ENCODE results near the gene LEMD2. TPM values are rescaled to one million over a fixed set of nuclear protein-coding genes. Genes with fewer than 3 reads are reported as not detected.

LEMD2 gene
- total RNA-seq, 1 experiment from 2014 or later, result 43.9 TPM

DNA sequence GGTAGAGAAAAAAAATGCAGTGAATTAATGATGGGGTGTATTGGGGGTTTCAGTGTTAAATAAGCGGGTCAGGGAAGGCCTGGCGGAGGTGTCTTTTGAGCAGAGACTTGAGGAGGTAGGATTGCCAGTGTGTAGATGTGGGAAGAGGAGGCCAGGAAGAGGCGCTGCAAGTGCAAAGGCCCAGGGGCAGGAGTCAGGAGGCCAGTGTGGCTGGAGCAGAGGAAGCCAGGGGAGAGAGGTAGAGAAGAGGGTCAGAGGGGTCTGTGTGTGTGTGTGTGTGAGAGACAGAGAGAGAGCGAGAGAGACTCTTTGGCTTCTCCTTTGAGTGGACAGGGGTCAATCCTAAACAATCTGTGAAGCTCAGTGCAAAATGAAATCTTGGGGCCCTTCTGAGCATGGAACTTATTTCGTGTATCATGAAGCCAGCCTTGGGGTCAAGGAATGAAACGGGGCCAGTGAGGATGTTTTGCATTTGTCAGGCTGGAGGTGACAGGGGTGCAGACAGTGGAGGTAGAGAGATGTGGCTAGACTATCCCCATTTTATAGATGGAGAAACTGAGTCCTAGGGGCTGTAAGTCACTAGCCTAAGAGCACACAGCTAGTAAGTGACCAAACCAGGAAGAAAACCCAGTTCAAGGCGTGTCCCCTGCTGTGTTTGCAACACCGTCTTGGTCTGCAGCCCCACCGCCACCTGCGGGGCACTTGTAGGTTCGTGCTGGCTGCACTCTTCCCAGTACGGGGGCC lies 32.5 kb downstream of the LEMD2 start:
- H3K4me2 ChIP-seq (ENCODE audit: low read length), result no peak overlapping the region
- no peak overlapping the region for H2AFZ ChIP-seq (ENCODE audit: low read depth, low read length, poor library complexity, severe bottlenecking)
- no peaks in the 10 kb centered on the region for H3K79me2 ChIP-seq (ENCODE audit: insufficient read depth, low read length)
- ChIA-PET CTCF (no interaction called here), POLR2A (no interaction called here), RAD21 (ENCODE audit: low non-redundant PET in 1 of 2, low total read pairs in 2 of 2, uncharacterized antibody in 2 of 2, unreplicated experiment in 2 of 2) (no interaction called here)
- H3K27ac ChIP-seq (ENCODE audit: low read depth, low read length), result no peak overlapping the region
- TF ChIP-seq ELF1 (IDR thresholded peaks at IDR 0.05; ENCODE audit: borderline replicate concordance, low read depth) (no peak), JUND (IDR thresholded peaks at IDR 0.05) (no peak), TCF7L2 (IDR thresholded peaks at IDR 0.05; ENCODE audit: borderline replicate concordance, extremely low read depth, insufficient read depth, insufficient read length) (no peak), EZH2 (IDR thresholded peaks at IDR 0.05) (no peak), SRF (IDR thresholded peaks at IDR 0.05; ENCODE audit: low read depth) (no peak), POLR2AphosphoS5 (IDR thresholded peaks at IDR 0.05; ENCODE audit: low read depth, low read length) (no peak), RAD21 (IDR thresholded peaks at IDR 0.05; ENCODE audit: low read depth) (no peak), POLR2A (IDR thresholded peaks at IDR 0.05; ENCODE audit: borderline replicate concordance, extremely low read depth, insufficient read depth, insufficient read length) (no peak), EGR1 (IDR thresholded peaks at IDR 0.05; ENCODE audit: low read depth) (no peak), YY1 (IDR thresholded peaks at IDR 0.05; ENCODE audit: extremely low read depth, insufficient replicate concordance, low read depth, low read length) (no peak), SP1 (IDR thresholded peaks at IDR 0.05; ENCODE audit: low read depth) (no peak)
- TF ChIP-seq, protein P1, sequence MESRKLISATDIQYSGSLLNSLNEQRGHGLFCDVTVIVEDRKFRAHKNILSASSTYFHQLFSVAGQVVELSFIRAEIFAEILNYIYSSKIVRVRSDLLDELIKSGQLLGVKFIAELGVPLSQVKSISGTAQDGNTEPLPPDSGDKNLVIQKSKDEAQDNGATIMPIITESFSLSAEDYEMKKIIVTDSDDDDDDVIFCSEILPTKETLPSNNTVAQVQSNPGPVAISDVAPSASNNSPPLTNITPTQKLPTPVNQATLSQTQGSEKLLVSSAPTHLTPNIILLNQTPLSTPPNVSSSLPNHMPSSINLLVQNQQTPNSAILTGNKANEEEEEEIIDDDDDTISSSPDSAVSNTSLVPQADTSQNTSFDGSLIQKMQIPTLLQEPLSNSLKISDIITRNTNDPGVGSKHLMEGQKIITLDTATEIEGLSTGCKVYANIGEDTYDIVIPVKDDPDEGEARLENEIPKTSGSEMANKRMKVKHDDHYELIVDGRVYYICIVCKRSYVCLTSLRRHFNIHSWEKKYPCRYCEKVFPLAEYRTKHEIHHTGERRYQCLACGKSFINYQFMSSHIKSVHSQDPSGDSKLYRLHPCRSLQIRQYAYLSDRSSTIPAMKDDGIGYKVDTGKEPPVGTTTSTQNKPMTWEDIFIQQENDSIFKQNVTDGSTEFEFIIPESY (IDR thresholded peaks at IDR 0.05; ENCODE audit: extremely low read depth, insufficient replicate concordance, low read length), result no peak
- TF ChIP-seq, protein P2, sequence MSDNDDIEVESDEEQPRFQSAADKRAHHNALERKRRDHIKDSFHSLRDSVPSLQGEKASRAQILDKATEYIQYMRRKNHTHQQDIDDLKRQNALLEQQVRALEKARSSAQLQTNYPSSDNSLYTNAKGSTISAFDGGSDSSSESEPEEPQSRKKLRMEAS (IDR thresholded peaks at IDR 0.05), result no peak
- TF ChIP-seq, protein P3, sequence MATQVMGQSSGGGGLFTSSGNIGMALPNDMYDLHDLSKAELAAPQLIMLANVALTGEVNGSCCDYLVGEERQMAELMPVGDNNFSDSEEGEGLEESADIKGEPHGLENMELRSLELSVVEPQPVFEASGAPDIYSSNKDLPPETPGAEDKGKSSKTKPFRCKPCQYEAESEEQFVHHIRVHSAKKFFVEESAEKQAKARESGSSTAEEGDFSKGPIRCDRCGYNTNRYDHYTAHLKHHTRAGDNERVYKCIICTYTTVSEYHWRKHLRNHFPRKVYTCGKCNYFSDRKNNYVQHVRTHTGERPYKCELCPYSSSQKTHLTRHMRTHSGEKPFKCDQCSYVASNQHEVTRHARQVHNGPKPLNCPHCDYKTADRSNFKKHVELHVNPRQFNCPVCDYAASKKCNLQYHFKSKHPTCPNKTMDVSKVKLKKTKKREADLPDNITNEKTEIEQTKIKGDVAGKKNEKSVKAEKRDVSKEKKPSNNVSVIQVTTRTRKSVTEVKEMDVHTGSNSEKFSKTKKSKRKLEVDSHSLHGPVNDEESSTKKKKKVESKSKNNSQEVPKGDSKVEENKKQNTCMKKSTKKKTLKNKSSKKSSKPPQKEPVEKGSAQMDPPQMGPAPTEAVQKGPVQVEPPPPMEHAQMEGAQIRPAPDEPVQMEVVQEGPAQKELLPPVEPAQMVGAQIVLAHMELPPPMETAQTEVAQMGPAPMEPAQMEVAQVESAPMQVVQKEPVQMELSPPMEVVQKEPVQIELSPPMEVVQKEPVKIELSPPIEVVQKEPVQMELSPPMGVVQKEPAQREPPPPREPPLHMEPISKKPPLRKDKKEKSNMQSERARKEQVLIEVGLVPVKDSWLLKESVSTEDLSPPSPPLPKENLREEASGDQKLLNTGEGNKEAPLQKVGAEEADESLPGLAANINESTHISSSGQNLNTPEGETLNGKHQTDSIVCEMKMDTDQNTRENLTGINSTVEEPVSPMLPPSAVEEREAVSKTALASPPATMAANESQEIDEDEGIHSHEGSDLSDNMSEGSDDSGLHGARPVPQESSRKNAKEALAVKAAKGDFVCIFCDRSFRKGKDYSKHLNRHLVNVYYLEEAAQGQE (IDR thresholded peaks at IDR 0.05; ENCODE audit: low read depth), result no peak
- TF ChIP-seq, protein P4, sequence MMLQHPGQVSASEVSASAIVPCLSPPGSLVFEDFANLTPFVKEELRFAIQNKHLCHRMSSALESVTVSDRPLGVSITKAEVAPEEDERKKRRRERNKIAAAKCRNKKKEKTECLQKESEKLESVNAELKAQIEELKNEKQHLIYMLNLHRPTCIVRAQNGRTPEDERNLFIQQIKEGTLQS (IDR thresholded peaks at IDR 0.05), result no peak
- TF ChIP-seq, protein P5, sequence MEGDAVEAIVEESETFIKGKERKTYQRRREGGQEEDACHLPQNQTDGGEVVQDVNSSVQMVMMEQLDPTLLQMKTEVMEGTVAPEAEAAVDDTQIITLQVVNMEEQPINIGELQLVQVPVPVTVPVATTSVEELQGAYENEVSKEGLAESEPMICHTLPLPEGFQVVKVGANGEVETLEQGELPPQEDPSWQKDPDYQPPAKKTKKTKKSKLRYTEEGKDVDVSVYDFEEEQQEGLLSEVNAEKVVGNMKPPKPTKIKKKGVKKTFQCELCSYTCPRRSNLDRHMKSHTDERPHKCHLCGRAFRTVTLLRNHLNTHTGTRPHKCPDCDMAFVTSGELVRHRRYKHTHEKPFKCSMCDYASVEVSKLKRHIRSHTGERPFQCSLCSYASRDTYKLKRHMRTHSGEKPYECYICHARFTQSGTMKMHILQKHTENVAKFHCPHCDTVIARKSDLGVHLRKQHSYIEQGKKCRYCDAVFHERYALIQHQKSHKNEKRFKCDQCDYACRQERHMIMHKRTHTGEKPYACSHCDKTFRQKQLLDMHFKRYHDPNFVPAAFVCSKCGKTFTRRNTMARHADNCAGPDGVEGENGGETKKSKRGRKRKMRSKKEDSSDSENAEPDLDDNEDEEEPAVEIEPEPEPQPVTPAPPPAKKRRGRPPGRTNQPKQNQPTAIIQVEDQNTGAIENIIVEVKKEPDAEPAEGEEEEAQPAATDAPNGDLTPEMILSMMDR (IDR thresholded peaks at IDR 0.05 in 2 of 3, conservative IDR thresholded peaks at IDR 0.05 in 1 of 3; ENCODE audit: borderline replicate concordance in 1 of 3, insufficient read depth in 1 of 3, low read depth in 2 of 3, low read length in 2 of 3), result no peak
- no peaks in the 10 kb centered on the region for H3K9me3 ChIP-seq (ENCODE audit: control insufficient read depth in 1 of 2, insufficient read depth in 1 of 2, low read depth in 1 of 2, low read length in 2 of 2)
- intact Hi-C loops (cut with micrococcal nuclease), result no loop called here
- H3K4me3 ChIP-seq (replicated peaks in 1 of 2; ENCODE audit: low read depth in 1 of 2, low read length in 2 of 2), result no peak overlapping the region
- no peaks in the 10 kb centered on the region for H3K9me2 ChIP-seq (ENCODE audit: insufficient read depth)
- no peaks in the 10 kb centered on the region for H4K20me1 ChIP-seq (ENCODE audit: insufficient read depth)
- no peaks in the 10 kb centered on the region for H3K36me3 ChIP-seq (ENCODE audit: control insufficient read depth in 1 of 2, insufficient read depth in 2 of 2, low read length in 2 of 2)
- DNase-seq (ENCODE audit: low read depth, low spot score) (no peak), ATAC-seq (no peak)
- H3K4me1 ChIP-seq (ENCODE audit: control insufficient read depth in 1 of 2, insufficient read depth in 2 of 2, low read length in 2 of 2), result peaks cover 13 to 23% of the 10 kb centered on the region in 2 experiments; a peak in 3 of 4 replicates
- BruUV-seq (replicated peaks), result no TSS peak
- H3K9ac ChIP-seq (ENCODE audit: low read length), result no peak overlapping the region
- no peaks in the 10 kb centered on the region for H3K27me3 ChIP-seq (ENCODE audit: insufficient read depth, low read length)
